Progenitor cell of endocrine pancreas (in vitro differentiated cells): ENCODE results near the gene CCDC141. TPM values are rescaled to one million over a fixed set of nuclear protein-coding genes. Genes with fewer than 3 reads are reported as not detected.

ENCODE experiments used
- DNase-seq: peaks from one replicate; pipeline ENCODE4 v3.0.0; 2021; ENCODE audit warnings: low spot score; ENCODE audit not compliant: unreplicated experiment
- H3K27ac Mint-ChIP-seq: 2 replicates; pipeline ENCODE4 v1.8.0; 2021; ENCODE audit warnings: mild to moderate bottlenecking, moderate library complexity, mixed read lengths
- H3K27me3 Mint-ChIP-seq: 2 replicates; pipeline ENCODE4 v1.8.0; 2021; ENCODE audit warnings: mixed read lengths
- H3K36me3 Mint-ChIP-seq: 2 replicates; pipeline ENCODE4 v1.8.0; 2022; ENCODE audit warnings: mixed read lengths; ENCODE audit not compliant: insufficient read depth
- H3K4me1 Mint-ChIP-seq: 2 replicates; pipeline ENCODE4 v1.8.0; 2021; ENCODE audit warnings: low read depth, mixed read lengths
- H3K4me3 Mint-ChIP-seq: 2 replicates; pipeline ENCODE4 v1.8.0; 2021; ENCODE audit warnings: low read depth, mild to moderate bottlenecking, moderate library complexity, mixed read lengths
- H3K9me3 Mint-ChIP-seq: 2 replicates; pipeline ENCODE4 v1.8.0; 2021; ENCODE audit warnings: low read depth, mixed read lengths
- total RNA-seq: library from RNA; stranded (reverse); gene quantifications from 2 replicates; pipeline ENCODE4 v1.2.1, GENCODE V29; 2021
- TF ChIP-seq, protein P1 (sequence below): fragments of 200-600 bp; sonication (generic); IDR thresholded peaks from one replicate; pipeline ENCODE4 v1.5.0; 2021; ENCODE audit warnings: antibody characterized with exemption, mild to moderate bottlenecking; ENCODE audit not compliant: unreplicated experiment

Gene CCDC141
- total RNA-seq, 1 donor from 2014 or later, result 14.8 TPM

DNA sequence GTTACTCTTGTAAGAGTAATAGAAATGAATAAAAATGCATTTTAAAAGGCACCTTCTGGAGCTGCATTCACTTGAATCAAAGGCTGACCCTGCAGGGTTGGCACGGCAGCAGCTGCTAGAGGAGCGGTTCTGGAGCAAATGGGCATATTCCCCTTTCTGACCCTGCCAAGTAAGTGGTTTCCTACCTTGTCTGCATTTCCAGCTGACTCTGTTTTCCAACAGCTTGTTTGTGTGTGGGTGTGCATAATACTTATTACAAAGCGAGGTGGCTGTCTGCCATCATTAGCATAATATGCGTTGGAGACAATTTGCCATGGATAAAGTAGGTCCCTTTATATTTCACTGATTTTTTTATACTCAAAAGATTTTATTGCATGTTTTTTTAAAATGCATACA lies 221.5 kb downstream of the CCDC141 start:
- peaks cover 8% of the 10 kb centered on the region for H3K4me1 Mint-ChIP-seq
- H3K9me3 Mint-ChIP-seq, result peaks cover 3% of the 10 kb centered on the region
- H3K27ac Mint-ChIP-seq, result no peak overlapping the region
- TF ChIP-seq, protein P1, sequence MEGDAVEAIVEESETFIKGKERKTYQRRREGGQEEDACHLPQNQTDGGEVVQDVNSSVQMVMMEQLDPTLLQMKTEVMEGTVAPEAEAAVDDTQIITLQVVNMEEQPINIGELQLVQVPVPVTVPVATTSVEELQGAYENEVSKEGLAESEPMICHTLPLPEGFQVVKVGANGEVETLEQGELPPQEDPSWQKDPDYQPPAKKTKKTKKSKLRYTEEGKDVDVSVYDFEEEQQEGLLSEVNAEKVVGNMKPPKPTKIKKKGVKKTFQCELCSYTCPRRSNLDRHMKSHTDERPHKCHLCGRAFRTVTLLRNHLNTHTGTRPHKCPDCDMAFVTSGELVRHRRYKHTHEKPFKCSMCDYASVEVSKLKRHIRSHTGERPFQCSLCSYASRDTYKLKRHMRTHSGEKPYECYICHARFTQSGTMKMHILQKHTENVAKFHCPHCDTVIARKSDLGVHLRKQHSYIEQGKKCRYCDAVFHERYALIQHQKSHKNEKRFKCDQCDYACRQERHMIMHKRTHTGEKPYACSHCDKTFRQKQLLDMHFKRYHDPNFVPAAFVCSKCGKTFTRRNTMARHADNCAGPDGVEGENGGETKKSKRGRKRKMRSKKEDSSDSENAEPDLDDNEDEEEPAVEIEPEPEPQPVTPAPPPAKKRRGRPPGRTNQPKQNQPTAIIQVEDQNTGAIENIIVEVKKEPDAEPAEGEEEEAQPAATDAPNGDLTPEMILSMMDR, result no peak
- no peak overlapping the region for H3K4me3 Mint-ChIP-seq
- peaks cover 8% of the 10 kb centered on the region for H3K36me3 Mint-ChIP-seq
- no peaks in the 10 kb centered on the region for H3K27me3 Mint-ChIP-seq
- DNase-seq, result no peak

DNA sequence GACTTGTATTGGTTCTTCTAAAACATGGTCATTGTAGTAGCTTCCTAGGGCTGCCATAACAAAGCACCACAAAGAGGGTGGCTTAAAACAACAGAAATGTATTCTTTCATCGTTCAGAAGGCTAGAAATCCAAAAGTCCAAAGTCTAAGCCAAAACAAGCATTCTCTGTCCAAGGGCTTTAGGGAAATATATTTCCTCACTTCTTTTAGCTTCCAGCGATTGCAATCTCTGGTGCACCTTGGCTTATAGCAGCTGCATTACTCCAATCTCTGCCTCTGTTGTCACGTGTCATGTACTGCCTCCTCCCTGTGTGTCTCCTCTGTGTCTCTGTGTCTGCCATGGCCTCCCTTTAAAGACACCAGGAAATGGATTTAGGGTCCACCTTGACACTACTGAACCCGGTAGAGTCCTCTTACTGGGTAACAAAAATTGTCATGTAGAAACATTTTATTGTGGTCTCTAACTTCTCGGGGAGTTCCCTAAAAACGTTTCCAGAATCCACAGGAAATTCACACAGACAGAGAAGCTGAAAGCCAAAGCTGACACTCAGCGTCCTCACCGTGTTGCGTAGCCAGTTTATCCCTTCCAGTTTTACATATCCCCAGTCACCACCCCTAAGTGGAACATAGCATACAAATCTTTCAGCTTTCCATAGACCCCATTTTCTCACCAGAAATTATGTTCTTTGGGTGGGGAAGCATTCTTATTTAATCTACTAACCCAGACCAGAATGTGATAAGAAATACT lies 222.0 kb downstream of the CCDC141 start:
- H3K36me3 Mint-ChIP-seq, result peaks cover 8% of the 10 kb centered on the region
- H3K27me3 Mint-ChIP-seq, result no peaks in the 10 kb centered on the region
- no peak for DNase-seq
- TF ChIP-seq, protein P1, result no peak
- no peak overlapping the region for H3K27ac Mint-ChIP-seq
- peaks cover 3% of the 10 kb centered on the region for H3K9me3 Mint-ChIP-seq
- H3K4me3 Mint-ChIP-seq, result no peak overlapping the region
- peaks cover 8% of the 10 kb centered on the region for H3K4me1 Mint-ChIP-seq

DNA sequence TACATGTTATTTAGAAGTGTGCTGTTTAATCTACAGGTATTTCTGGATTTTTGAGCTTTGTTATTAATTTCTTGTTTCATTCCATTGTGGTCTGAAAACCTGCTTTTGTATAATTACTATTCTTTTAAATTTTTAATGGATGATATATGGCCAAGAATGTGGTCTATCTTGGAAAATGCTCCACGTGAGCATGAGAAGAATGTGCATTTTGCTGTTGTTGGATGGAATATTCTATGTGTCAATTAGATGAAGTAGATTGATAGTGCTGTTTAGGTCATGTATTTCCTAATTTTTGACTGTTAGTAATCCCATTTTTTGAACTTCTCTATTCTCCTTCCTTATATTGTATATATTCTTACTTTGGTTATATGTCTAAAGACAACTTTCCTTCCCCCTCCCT lies 222.8 kb downstream of the CCDC141 start:
- H3K4me1 Mint-ChIP-seq, result peaks cover 8% of the 10 kb centered on the region
- TF ChIP-seq, protein P1, result no peak
- H3K4me3 Mint-ChIP-seq, result no peak overlapping the region
- H3K9me3 Mint-ChIP-seq, result peaks cover 3% of the 10 kb centered on the region
- no peak overlapping the region for H3K27ac Mint-ChIP-seq
- peaks cover 8% of the 10 kb centered on the region for H3K36me3 Mint-ChIP-seq
- H3K27me3 Mint-ChIP-seq, result no peaks in the 10 kb centered on the region
- no peak for DNase-seq

- Mint-ChIP-seq H3K36me3 (peaks cover 8% of the 10 kb centered on the region), H3K4me3 (no peak overlapping the region), H3K27me3 (no peaks in the 10 kb centered on the region), H3K9me3 (peaks cover 3% of the 10 kb centered on the region), H3K27ac (no peak overlapping the region), H3K4me1 (peaks cover 2% of the 10 kb centered on the region)
- TF ChIP-seq, protein P1, result no peak
- DNase-seq, result no peak
Measured at GRCh38 chr2:178825183-178825582, 224.8 kb downstream of the CCDC141 start.

GRCh38 chr2:178824181-178824580 lies 225.8 kb downstream of the CCDC141 start:
- H3K36me3 Mint-ChIP-seq, result peaks cover 8% of the 10 kb centered on the region
- no peak for DNase-seq
- peaks cover 3% of the 10 kb centered on the region for H3K9me3 Mint-ChIP-seq
- H3K27ac Mint-ChIP-seq, result no peak overlapping the region
- H3K4me1 Mint-ChIP-seq, result peaks cover 1% of the 10 kb centered on the region
- no peak overlapping the region for H3K4me3 Mint-ChIP-seq
- no peaks in the 10 kb centered on the region for H3K27me3 Mint-ChIP-seq
- TF ChIP-seq, protein P1, result no peak
